LNCAP (cell line): ENCODE measurements around the gene OR4D11.

ENCODE experiments used
- TF ChIP-seq, protein P1 (sequence below): fragments of 450-650 bp; IDR thresholded peaks from 2 replicates; pipeline ENCODE4 v1.5.1; 2017; ENCODE audit warnings: mild to moderate bottlenecking

OR4D11 gene

GRCh38 chr11:59552844-59553243, 49.5 kb downstream of the OR4D11 start:
- TF ChIP-seq, protein P1, sequence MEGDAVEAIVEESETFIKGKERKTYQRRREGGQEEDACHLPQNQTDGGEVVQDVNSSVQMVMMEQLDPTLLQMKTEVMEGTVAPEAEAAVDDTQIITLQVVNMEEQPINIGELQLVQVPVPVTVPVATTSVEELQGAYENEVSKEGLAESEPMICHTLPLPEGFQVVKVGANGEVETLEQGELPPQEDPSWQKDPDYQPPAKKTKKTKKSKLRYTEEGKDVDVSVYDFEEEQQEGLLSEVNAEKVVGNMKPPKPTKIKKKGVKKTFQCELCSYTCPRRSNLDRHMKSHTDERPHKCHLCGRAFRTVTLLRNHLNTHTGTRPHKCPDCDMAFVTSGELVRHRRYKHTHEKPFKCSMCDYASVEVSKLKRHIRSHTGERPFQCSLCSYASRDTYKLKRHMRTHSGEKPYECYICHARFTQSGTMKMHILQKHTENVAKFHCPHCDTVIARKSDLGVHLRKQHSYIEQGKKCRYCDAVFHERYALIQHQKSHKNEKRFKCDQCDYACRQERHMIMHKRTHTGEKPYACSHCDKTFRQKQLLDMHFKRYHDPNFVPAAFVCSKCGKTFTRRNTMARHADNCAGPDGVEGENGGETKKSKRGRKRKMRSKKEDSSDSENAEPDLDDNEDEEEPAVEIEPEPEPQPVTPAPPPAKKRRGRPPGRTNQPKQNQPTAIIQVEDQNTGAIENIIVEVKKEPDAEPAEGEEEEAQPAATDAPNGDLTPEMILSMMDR = no peak

GRCh38 chr11:59553323-59553722, 49.9 kb downstream of the OR4D11 start:
- TF ChIP-seq, protein P1 = no peak
